Dendritic cell treated with granulocyte-macrophage colony-stimulating factor and Interleukin-4, amounts not matched to agents 40 ng/mL and 50 ng/mL, for 4 days (primary cell): Measurements from ENCODE around the gene CTDP1.
"Not testable (repeated sequence)": the region's sequence is repeated elsewhere in the genome, so short reads cannot be mapped to it uniquely, and the experiment has no call there.

Experiments
- H3K27ac Mint-ChIP-seq: one replicate; pipeline ENCODE4 v1.8.0; 2022; ENCODE audit warnings: mild to moderate bottlenecking, mixed read lengths
- H3K27me3 Mint-ChIP-seq: one replicate; pipeline ENCODE4 v1.8.0; 2022; ENCODE audit warnings: mild to moderate bottlenecking, mixed read lengths
- H3K36me3 Mint-ChIP-seq: one replicate; pipeline ENCODE4 v1.8.0; 2022; ENCODE audit warnings: low read depth, mixed read lengths
- H3K4me1 Mint-ChIP-seq: one replicate; pipeline ENCODE4 v1.8.0; 2022; ENCODE audit warnings: low read depth, mixed read lengths
- H3K4me3 Mint-ChIP-seq: one replicate; pipeline ENCODE4 v1.8.0; 2022; ENCODE audit warnings: mild to moderate bottlenecking, moderate library complexity, mixed read lengths
- H3K9me3 Mint-ChIP-seq: one replicate; pipeline ENCODE4 v1.8.0; 2022; ENCODE audit warnings: mixed read lengths
- intact Hi-C: fragments of 100-400 bp; cut with micrococcal nuclease; formaldehyde crosslinking; loops from one replicate; pipeline ENCODE4 v1.15.0; 2022

CTDP1 gene

DNA sequence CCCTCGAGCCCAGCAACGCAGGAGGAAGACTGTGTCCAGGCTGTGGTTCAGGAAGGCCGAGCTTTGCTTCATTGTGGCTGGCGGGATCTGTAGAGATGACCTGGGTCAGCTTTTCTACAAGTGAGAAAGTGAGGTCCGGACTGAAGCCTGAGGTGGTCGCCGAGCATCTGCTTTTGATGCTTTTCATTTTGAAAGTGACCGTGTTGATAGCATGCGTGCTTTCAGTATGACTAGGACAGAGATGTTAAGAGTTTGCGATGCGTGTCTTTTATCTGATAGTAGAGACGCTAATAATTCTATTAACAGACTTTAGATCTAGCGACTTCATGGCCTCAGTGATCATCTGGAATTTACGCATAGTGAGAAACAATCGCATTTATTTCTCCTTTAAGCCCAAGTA, 28.1 kb downstream of the CTDP1 start:
- Mint-ChIP-seq H3K4me3 (no peak overlapping the region), H3K4me1 (no peaks in the 10 kb centered on the region), H3K36me3 (peaks cover 89% of the 10 kb centered on the region), H3K27ac (no peak overlapping the region), H3K9me3 (no peaks in the 10 kb centered on the region), H3K27me3 (no peaks in the 10 kb centered on the region)
- intact Hi-C loops = no loop called here

DNA sequence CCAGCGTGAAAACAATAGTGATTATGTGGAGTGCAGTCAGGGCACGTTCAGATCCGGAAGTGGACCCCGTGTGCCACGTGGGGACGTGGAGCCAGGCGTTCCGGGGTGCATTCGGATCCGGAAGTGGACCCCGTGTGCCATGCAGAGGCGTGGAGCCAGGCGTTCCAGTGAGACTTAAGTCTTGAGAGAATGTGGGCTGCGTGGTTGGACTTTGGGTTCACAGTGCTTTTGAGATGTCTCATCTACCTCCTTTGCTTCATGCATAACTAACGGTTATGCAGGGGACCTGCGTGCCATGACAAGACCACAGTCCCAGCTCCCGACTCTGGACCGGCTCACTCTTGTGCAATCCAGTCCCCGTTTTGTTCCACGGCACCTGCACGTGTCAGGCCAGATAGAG, 28.8 kb downstream of the CTDP1 start:
- H3K27ac Mint-ChIP-seq = no peak overlapping the region
- H3K4me3 Mint-ChIP-seq = no peak overlapping the region
- no peaks in the 10 kb centered on the region for H3K4me1 Mint-ChIP-seq
- H3K9me3 Mint-ChIP-seq = no peaks in the 10 kb centered on the region
- H3K36me3 Mint-ChIP-seq = peaks cover 94% of the 10 kb centered on the region
- H3K27me3 Mint-ChIP-seq = no peaks in the 10 kb centered on the region
- intact Hi-C loops = no loop called here

DNA sequence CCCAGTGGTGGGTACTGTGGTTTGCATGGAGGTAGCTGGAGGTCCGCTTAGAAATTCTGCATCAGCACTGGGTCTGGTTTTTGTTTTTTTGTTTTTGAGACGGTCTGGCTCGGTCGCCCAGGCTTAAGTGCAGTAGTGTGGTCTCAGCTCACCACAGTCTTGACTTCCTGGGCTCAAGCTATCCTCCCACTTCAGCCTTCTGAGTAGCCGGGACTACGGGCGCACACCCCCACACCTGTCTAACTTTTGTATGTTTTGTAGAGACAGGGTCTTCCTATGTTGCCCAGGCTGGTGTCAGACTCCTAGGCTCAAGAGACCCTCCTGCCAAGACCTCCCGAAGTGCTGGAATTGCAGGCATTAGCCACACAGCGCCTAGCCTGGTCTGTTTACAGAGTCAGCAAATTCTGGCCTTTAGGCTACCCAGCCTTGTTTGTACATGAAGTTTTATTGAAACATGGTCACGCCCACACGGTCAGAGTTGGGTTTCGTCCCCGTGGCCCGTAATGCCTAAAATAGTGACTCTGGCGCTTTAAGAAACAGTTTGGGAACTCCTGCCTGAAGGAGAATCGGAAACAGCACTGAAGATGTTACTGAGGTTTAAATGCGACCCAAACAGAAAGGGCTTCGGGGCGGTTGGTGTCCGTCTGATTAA, 32.7 kb downstream of the CTDP1 start:
- intact Hi-C loops = no loop called here
- Mint-ChIP-seq H3K27me3 (no peaks in the 10 kb centered on the region), H3K4me3 (no peak overlapping the region), H3K4me1 (no peaks in the 10 kb centered on the region), H3K36me3 (peaks cover 94% of the 10 kb centered on the region), H3K27ac (no peak overlapping the region), H3K9me3 (peaks cover under 1% of the 10 kb centered on the region)

DNA sequence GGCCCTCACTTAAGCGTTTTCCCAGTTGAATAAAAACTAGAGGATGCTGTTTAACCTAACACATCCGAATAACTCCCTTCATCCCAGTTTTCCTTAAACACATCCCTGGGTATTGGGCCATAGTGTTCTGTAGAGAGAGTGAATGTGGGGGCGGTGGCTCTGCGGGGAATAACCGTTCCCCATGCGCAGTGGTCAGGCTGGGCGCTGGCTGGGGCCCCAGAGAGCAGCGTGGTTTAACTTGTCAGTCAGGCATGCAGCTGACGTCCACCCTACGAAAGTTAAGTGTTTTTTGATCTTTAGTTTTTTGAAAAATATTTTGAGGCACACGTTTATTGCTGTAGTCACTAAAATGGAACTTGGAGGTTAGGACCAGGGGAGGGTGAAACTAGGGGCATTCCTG, 33.7 kb downstream of the CTDP1 start:
- H3K9me3 Mint-ChIP-seq = peaks cover 11% of the 10 kb centered on the region
- H3K4me3 Mint-ChIP-seq = no peak overlapping the region
- H3K36me3 Mint-ChIP-seq = peaks cover 94% of the 10 kb centered on the region
- no peak overlapping the region for H3K27ac Mint-ChIP-seq
- no peaks in the 10 kb centered on the region for H3K27me3 Mint-ChIP-seq
- intact Hi-C loops = no loop called here
- no peaks in the 10 kb centered on the region for H3K4me1 Mint-ChIP-seq

DNA sequence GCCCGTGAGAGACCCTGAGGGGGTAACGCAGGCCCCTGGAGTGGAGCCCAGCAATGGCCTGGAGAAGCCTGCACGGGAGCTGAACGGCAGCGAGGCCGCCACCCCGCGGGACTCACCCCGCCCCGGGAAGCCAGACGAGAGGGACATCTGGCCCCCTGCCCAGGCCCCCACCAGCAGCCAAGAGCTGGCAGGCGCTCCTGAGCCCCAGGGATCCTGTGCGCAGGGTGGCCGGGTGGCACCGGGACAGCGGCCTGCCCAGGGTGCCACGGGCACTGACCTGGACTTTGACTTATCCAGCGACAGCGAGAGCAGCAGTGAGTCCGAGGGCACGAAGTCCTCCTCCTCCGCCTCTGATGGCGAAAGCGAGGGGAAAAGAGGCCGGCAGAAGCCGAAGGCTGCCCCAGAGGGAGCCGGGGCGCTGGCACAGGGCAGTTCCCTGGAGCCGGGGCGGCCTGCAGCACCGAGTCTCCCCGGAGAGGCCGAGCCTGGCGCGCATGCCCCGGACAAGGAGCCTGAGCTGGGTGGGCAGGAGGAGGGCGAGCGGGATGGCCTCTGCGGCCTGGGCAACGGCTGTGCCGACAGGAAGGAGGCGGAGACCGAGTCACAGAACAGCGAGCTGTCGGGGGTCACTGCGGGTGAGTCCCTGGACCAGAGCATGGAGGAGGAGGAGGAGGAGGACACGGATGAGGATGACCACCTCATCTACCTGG, 35.1 kb downstream of the CTDP1 start:
- H3K36me3 Mint-ChIP-seq = peaks cover 100% of the 10 kb centered on the region
- no peak overlapping the region for H3K27ac Mint-ChIP-seq
- H3K4me3 Mint-ChIP-seq = no peak overlapping the region
- peaks cover 24% of the 10 kb centered on the region for H3K9me3 Mint-ChIP-seq
- no peaks in the 10 kb centered on the region for H3K4me1 Mint-ChIP-seq
- H3K27me3 Mint-ChIP-seq = no peaks in the 10 kb centered on the region
- intact Hi-C loops = no loop called here

DNA sequence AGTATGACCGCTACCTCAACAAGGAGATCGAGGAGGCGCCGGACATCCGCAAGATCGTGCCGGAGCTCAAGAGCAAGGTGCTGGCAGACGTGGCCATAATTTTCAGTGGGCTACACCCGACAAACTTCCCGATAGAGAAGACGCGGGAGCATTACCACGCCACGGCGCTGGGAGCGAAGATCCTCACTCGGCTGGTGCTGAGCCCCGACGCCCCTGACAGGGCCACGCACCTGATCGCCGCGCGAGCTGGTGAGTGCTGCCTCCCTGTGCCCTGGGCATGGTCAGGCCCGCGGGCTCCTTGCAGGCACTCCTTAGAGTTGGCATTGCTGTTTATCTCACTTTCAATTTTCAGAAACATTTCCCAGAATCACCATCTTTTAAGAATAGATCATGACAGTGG, 35.7 kb downstream of the CTDP1 start:
- Mint-ChIP-seq H3K4me1 (no peaks in the 10 kb centered on the region), H3K27ac (peak overlapping the region; percentile 16), H3K27me3 (no peaks in the 10 kb centered on the region), H3K36me3 (peaks cover 100% of the 10 kb centered on the region), H3K4me3 (no peak overlapping the region), H3K9me3 (peaks cover 24% of the 10 kb centered on the region)
- intact Hi-C loops = no loop called here

DNA sequence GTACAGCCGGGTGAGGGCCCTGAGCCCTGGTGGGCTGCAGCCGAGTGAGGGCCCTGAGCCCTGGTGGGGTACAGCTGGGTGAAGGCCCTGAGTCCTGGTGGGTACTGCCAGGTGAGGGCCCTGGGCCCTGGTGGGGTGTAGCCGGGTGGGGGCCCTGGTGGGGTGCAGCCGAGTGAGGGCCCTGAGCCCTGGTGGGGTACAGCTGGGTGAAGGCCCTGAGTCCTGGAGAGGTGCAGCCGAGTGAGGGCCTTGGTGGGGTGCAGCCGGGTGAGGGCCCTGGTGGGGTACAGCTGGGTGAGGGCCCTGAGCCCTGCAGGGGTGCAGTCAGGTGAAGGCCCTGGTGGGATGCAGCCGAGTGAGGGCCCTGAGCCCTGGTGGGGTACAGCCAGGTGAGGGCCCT, 37.5 kb downstream of the CTDP1 start:
- no peak overlapping the region for H3K27ac Mint-ChIP-seq
- no peak overlapping the region for H3K4me3 Mint-ChIP-seq
- intact Hi-C loops = no loop called here
- peaks cover 24% of the 10 kb centered on the region for H3K9me3 Mint-ChIP-seq
- no peaks in the 10 kb centered on the region for H3K27me3 Mint-ChIP-seq
- H3K36me3 Mint-ChIP-seq = peaks cover 100% of the 10 kb centered on the region
- no peaks in the 10 kb centered on the region for H3K4me1 Mint-ChIP-seq

DNA sequence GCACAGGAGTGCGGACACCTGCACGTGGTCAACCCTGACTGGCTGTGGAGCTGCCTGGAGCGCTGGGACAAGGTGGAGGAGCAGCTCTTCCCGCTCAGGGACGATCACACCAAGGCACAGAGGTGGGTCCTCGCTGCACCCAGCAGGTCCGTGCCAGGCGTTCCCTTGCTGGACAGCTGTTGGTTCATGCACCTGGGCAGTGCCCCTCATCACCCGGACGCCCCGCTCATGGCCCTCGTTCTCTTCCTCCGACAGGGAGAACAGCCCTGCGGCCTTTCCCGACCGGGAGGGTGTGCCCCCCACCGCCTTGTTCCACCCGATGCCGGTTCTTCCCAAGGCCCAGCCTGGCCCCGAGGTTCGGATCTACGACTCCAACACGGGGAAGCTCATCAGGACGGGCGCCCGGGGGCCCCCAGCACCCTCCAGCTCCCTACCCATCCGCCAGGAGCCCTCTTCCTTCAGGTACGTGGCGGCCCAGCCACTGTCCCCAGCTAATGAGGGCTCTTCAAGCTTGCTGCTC, 38.0 kb downstream of the CTDP1 start:
- peaks cover 24% of the 10 kb centered on the region for H3K9me3 Mint-ChIP-seq
- H3K4me1 Mint-ChIP-seq = no peaks in the 10 kb centered on the region
- no peak overlapping the region for H3K27ac Mint-ChIP-seq
- intact Hi-C loops = no loop called here
- no peaks in the 10 kb centered on the region for H3K27me3 Mint-ChIP-seq
- H3K4me3 Mint-ChIP-seq = no peak overlapping the region
- H3K36me3 Mint-ChIP-seq = peaks cover 100% of the 10 kb centered on the region

DNA sequence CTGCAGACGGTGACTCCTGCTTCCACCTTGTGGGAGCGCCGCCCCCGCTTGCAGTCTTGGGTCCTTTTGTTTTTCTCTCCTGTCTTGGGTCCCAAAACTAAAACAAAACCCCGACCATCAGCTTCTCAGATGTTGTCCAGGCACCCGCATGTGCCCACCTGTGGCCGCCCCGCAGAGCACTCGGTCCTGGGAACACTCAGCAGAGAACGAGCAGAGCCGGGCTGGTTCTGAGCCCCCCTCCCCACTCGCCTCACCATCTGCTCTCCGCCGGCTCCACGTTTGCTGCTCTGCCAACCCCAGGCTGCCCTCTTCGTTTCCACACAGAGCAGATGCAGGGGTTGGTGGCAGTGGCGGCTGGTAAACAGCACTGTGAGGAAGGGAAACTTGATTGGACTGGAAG, 38.5 kb downstream of the CTDP1 start:
- Mint-ChIP-seq H3K4me1 (no peaks in the 10 kb centered on the region), H3K36me3 (peaks cover 100% of the 10 kb centered on the region)

DNA sequence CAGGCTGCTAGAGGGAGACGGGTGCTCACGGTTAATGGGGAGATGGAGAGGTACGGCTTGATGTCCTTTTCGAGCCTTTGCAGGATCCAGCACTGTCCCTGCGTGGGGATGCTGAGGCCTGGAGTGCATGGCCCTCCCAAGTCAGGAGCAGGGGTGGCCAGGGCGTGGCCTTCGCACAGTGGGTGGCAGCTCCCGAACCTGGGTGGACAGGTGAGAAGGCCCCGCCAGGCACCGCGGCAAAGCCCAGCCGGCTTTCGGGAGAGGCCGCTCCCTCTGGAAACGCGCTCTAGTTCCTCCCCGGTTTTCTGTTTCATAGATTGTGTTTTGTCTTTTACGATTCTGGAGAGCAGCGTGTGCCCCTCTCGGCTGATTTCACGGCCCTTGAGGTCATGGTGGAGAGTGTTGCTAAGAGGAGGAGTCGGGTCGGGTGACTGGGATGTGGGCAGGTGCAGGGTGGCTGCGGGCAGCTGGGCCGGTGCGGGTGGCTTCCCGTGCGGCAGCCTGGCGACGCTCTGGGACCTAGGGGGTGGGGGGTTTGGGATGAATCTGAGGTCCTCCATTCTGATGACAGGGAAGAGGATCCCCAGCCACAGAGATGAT, 39.4 kb downstream of the CTDP1 start:
- Mint-ChIP-seq H3K36me3 (peaks cover 100% of the 10 kb centered on the region), H3K4me1 (no peaks in the 10 kb centered on the region), H3K27ac (no peak overlapping the region), H3K9me3 (peaks cover 24% of the 10 kb centered on the region), H3K27me3 (no peaks in the 10 kb centered on the region), H3K4me3 (no peak overlapping the region)
- intact Hi-C loops = no loop called here

More for the DNA sequence above, 38.5 kb downstream of the CTDP1 start:
- intact Hi-C loops = no loop called here
- no peak overlapping the region for H3K27ac Mint-ChIP-seq
- no peak overlapping the region for H3K4me3 Mint-ChIP-seq
- peaks cover 24% of the 10 kb centered on the region for H3K9me3 Mint-ChIP-seq
- H3K27me3 Mint-ChIP-seq = no peaks in the 10 kb centered on the region

DNA sequence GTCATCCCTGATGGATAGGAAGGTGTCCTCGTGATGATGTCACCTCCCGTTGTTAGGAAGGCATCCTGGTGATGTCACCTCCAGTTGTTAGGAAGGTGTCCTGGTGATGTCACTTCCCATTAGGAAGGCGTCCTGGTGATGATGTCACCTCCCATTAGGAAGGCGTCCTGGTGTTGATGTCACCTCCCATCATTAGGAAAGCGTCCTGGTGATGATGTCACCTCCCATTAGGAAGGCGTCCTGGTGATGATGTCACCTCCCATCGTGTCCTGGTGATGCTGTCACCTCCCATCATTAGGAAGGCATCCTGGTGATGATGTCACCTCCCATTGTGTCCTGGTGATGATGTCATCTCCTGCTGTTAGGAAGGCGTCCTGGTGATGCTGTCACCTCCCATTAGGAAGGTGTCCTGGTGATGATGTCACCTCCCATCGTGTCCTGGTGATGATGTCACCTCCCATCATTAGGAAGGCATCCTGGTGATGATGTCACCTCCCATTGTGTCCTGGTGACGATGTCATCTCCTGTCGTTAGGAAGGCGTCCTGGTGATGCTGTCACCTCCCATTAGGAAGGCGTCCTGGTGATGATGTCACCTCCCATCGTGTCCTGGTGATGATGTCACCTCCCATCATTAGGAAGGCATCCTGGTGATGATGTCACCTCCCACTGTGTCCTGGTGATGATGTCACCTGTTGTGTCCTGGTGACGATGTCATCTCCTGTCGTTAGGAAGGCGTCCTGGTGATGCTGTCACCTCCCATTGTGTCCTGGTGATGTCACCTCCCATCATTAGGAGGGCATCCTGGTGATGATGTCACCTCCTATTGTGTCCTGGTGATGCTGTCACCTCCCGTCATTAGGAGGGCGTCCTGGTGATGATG, 40.1 kb downstream of the CTDP1 start:
- H3K4me3 Mint-ChIP-seq, intact Hi-C loops, H3K27ac Mint-ChIP-seq, H3K4me1 Mint-ChIP-seq, H3K27me3 Mint-ChIP-seq: not testable (repeated sequence)
- H3K9me3 Mint-ChIP-seq = peaks cover 24% of the 10 kb centered on the region
- H3K36me3 Mint-ChIP-seq = peaks cover 100% of the 10 kb centered on the region

DNA sequence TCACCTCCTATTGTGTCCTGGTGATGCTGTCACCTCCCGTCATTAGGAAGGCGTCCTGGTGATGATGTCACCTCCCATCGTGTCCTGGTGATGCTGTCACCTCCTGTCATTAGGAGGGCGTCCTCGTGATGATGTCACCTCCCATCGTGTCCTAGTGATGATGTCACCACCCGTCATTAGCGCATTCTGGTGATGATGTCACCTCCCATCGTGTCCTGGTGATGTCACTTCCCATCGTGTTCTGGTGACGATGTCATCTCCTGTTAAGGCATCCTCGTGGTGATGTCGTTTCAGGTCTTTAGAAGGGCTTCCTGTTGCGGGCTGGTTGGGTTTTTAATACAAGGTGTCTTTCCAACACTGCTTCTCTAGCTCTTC, 40.7 kb downstream of the CTDP1 start:
- Mint-ChIP-seq H3K27me3 (no peaks in the 10 kb centered on the region), H3K4me1 (no peaks in the 10 kb centered on the region), H3K4me3 (no peak overlapping the region), H3K27ac (no peak overlapping the region), H3K9me3 (peaks cover 28% of the 10 kb centered on the region), H3K36me3 (peaks cover 100% of the 10 kb centered on the region)
- intact Hi-C loops = no loop called here

DNA sequence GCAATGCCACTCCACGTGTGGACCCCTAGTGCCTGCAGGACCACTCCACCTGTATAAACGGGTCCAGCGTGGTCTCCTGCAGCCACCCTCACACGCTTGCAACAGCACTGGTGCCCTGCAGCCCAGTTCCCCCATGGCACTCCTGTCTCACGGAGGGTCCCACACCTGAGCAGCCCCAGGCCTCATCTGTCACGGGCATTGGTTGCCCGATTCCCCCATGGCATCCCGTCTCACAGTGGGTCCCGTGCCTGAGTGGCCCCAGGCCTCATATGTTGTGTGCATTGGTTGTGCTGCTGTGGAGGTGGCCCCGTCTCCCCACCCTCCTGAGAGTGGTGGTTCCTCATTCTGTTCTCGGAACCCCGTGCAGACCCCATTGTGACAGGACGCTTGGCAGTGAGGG, 43.4 kb downstream of the CTDP1 start:
- no peaks in the 10 kb centered on the region for H3K27me3 Mint-ChIP-seq
- H3K9me3 Mint-ChIP-seq = peaks cover 47% of the 10 kb centered on the region
- H3K27ac Mint-ChIP-seq = no peak overlapping the region
- H3K36me3 Mint-ChIP-seq = peaks cover 100% of the 10 kb centered on the region
- no peaks in the 10 kb centered on the region for H3K4me1 Mint-ChIP-seq
- intact Hi-C loops = no loop called here
- no peak overlapping the region for H3K4me3 Mint-ChIP-seq

DNA sequence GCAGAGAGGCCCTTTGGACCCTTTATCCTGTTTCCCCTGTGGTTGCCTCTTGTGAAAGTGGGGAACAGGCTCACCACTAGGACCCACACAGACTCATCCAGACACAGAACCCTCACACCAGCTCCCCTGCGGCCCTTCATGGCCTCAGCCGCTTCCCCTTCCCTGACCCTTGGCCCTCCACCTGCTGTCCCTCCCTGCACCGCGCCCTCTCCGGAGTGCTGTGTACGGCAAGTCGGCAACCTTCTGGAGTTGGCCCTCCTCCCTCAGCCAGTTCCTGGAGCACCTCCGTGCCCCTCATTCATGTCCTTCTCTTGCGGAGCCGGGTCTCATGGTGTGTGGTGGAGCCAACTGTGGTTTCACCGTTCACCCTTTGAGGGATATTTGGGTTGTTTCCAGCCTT, 44.0 kb downstream of the CTDP1 start:
- H3K27ac Mint-ChIP-seq = no peak overlapping the region
- no peaks in the 10 kb centered on the region for H3K4me1 Mint-ChIP-seq
- intact Hi-C loops = no loop called here
- H3K27me3 Mint-ChIP-seq = no peaks in the 10 kb centered on the region
- H3K9me3 Mint-ChIP-seq = peaks cover 47% of the 10 kb centered on the region
- H3K4me3 Mint-ChIP-seq = no peak overlapping the region
- peaks cover 100% of the 10 kb centered on the region for H3K36me3 Mint-ChIP-seq
